ENCODE data around the gene TBC1D21.
A peak's percentile ranks its signal among the peaks of the same experiment; 100 is the strongest.

The TBC1D21 gene

GRCh38 chr15:73891328-73892315 is 18.3 kb downstream of the TBC1D21 start:
- no peak for DNase-seq

GRCh38 chr15:73892446-73893226 is 19.3 kb downstream of the TBC1D21 start:
- DNase-seq = no peak

- DNase-seq = no peak
Observed at GRCh38 chr15:73894133-73894814, 20.9 kb downstream of the TBC1D21 start.

- peak; percentile 79 for DNase-seq
Observed at GRCh38 chr15:73897441-73898261, 24.3 kb downstream of the TBC1D21 start.

GRCh38 chr15:73899197-73900094 is 26.1 kb downstream of the TBC1D21 start:
- DNase-seq = no peak

- no peak for DNase-seq
Observed at GRCh38 chr15:73900095-73900712, 26.8 kb downstream of the TBC1D21 start.

- DNase-seq = no peak
Observed at GRCh38 chr15:73901126-73901810, 27.9 kb downstream of the TBC1D21 start.

GRCh38 chr15:73902121-73903020 is 29.0 kb downstream of the TBC1D21 start:
- DNase-seq = no peak

GRCh38 chr15:73904026-73904815 is 30.9 kb downstream of the TBC1D21 start:
- no peak for DNase-seq

- DNase-seq = no peak
Observed at GRCh38 chr15:73905225-73905827, 32.0 kb downstream of the TBC1D21 start.

- no peak for DNase-seq
Observed at GRCh38 chr15:73906346-73907034, 33.1 kb downstream of the TBC1D21 start.

- DNase-seq = no peak
Observed at GRCh38 chr15:73907035-73907408, 33.7 kb downstream of the TBC1D21 start.

- DNase-seq = peak; percentile 91
Observed at GRCh38 chr15:73908030-73908821, 34.9 kb downstream of the TBC1D21 start.

- DNase-seq = no peak
Observed at GRCh38 chr15:73908822-73909122, 35.4 kb downstream of the TBC1D21 start.

GRCh38 chr15:73909651-73910050 is 36.3 kb downstream of the TBC1D21 start:
- no peak for DNase-seq

- DNase-seq = no peak
Observed at GRCh38 chr15:73910522-73911303, 37.3 kb downstream of the TBC1D21 start.
